HepG2 (cell line): ENCODE data around the gene ABI3BP. TPM values are rescaled to one million over a fixed set of nuclear protein-coding genes. Genes with fewer than 3 reads are reported as not detected.

Experiments used
- ATAC-seq: fragments of 200-7000 bp; cut with Tn5 transposase; 3 replicates; pipeline ENCODE4 v1.9.1; 2020; ENCODE audit warnings: mild to moderate bottlenecking, moderate library complexity
- BruUV-seq: library from RNA; stranded (reverse); fragments of 400-500 nt; replicated peaks from 2 replicates; lab custom pipeline; 2021; lab: Mats Ljungman, UMichigan
- CTCF ChIA-PET: fragments of 300-600 bp; formaldehyde crosslinking; extraction: SDS; loops from one replicate; lab custom pipeline; 2021; ENCODE audit warnings: low total read pairs, inconsistent platforms, low intra/inter-chr PET ratio; lab: Yijun Ruan, JAX
- POLR2A ChIA-PET: fragments of 350-600 bp; sonication (Branson Sonifier 250); formaldehyde crosslinking; loops from one replicate; lab custom pipeline; 2020; ENCODE audit warnings: antibody characterized with exemption, inconsistent platforms; lab: Yijun Ruan, JAX
- DNase-seq: peaks from one replicate; pipeline ENCODE4 v3.0.0-alpha.2; 2015; ENCODE audit warnings: low spot score
- FAIRE-seq: peaks from 3 replicates; lab custom pipeline; 2011; peaks lifted over from hg19 to GRCh38; lab: Jason Lieb, UNC
- H2AFZ ChIP-seq: one replicate; pipeline ENCODE4 v1.6.1; 2011; ENCODE audit warnings: low read length, inconsistent platforms
- H3K27ac ChIP-seq: fragments of 300-600 bp; 3 replicates; pipeline ENCODE4 v1.8.0; 2011; ENCODE audit warnings: mixed run types, mild to moderate bottlenecking, mixed read lengths, low read length, inconsistent platforms; ENCODE audit not compliant: insufficient read depth; ENCODE audit errors: extremely low read length
- H3K27me3 ChIP-seq, 2 experiments: fragments of 200-600 bp in 1 of 2; 2 replicates in 1 of 2; 3 replicates in 1 of 2; pipeline versions ENCODE4 v1.6.0 to v1.8.0; 2011; ENCODE audit warnings: low read length in 2 of 2, mild to moderate bottlenecking in 2 of 2, moderate library complexity in 2 of 2, inconsistent platforms in 1 of 2; ENCODE audit not compliant: insufficient read depth in 2 of 2, control insufficient read depth in 1 of 2
- H3K36me3 ChIP-seq, 2 experiments: fragments of 200-600 bp in 1 of 2; replicated peaks in 1 of 2; 2 replicates in 1 of 2; 3 replicates in 1 of 2; pipeline versions ENCODE4 v1.5.1 to v1.8.0; 2011; ENCODE audit warnings: low read length in 2 of 2, inconsistent platforms in 1 of 2; ENCODE audit not compliant: insufficient read depth in 2 of 2, control insufficient read depth in 1 of 2
- H3K4me1 ChIP-seq: 2 replicates; pipeline ENCODE4 v1.5.1; 2012; ENCODE audit warnings: low read length, inconsistent platforms; ENCODE audit not compliant: insufficient read depth
- H3K4me2 ChIP-seq: 2 replicates; pipeline ENCODE4 v1.6.0; 2011; ENCODE audit warnings: low read depth, low read length, inconsistent platforms
- H3K4me3 ChIP-seq, 3 experiments: fragments of 200-600 bp in 1 of 3; sonication (generic), shearing (Covaris generic) in 1 of 3; replicated peaks in 1 of 3; 2 replicates each; pipeline ENCODE4 v1.5.1; 2011 to 2016; ENCODE audit warnings: low read length in 3 of 3, inconsistent platforms in 2 of 3, low read depth in 2 of 3, mild to moderate bottlenecking in 2 of 3, control low read depth in 1 of 3, mixed read lengths in 1 of 3; ENCODE audit not compliant: insufficient read depth in 1 of 3
- H3K79me2 ChIP-seq: one replicate; pipeline ENCODE4 v1.6.1; 2011; ENCODE audit warnings: low read length, inconsistent platforms; ENCODE audit not compliant: insufficient read depth
- H3K9ac ChIP-seq: 2 replicates; pipeline ENCODE4 v1.6.0; 2011; ENCODE audit warnings: mild to moderate bottlenecking, low read depth, low read length, inconsistent platforms; ENCODE audit not compliant: insufficient read depth
- H3K9me3 ChIP-seq: 2 replicates; pipeline ENCODE4 v1.5.1; 2012; ENCODE audit warnings: mild to moderate bottlenecking, low read length
- H4K20me1 ChIP-seq: 2 replicates; pipeline ENCODE4 v1.6.0; 2011; ENCODE audit warnings: inconsistent platforms, mild to moderate bottlenecking, low read length, moderate library complexity; ENCODE audit not compliant: insufficient read depth
- CHD4 ChIP-seq: fragments of 200-600 bp; sonication (generic); IDR thresholded peaks from 2 replicates; pipeline ENCODE4 v1.7.0; 2017; ENCODE audit warnings: mild to moderate bottlenecking, low read length, borderline replicate concordance
- HDAC2 ChIP-seq: sonication (generic); formaldehyde crosslinking; IDR thresholded peaks from 2 replicates; pipeline ENCODE4 v1.4.0; 2020; ENCODE audit warnings: missing genetic modification reagents
- NFIC ChIP-seq: IDR thresholded peaks from 2 replicates; pipeline ENCODE4 v1.6.1; 2012; ENCODE audit warnings: mild to moderate bottlenecking, low read length, inconsistent platforms
- NR1H2 ChIP-seq: sonication (generic); formaldehyde crosslinking; IDR thresholded peaks from 2 replicates; pipeline ENCODE4 v1.8.1; 2022; ENCODE audit warnings: low read depth, missing genetic modification reagents, borderline replicate concordance
- NR2F6 ChIP-seq, 2 experiments: IDR thresholded peaks; 2 replicates each; pipeline ENCODE4 v1.6.1; 2016; ENCODE audit warnings: antibody characterized with exemption in 1 of 2, mild to moderate bottlenecking in 1 of 2
- PLRG1 ChIP-seq: fragments of 450-650 bp; conservative IDR thresholded peaks from 2 replicates; pipeline ENCODE4 v1.6.1; 2016
- RARG ChIP-seq: sonication (generic); formaldehyde crosslinking; IDR thresholded peaks from 2 replicates; pipeline ENCODE4 v1.4.0; 2020; ENCODE audit warnings: low read depth, mild to moderate bottlenecking, missing genetic modification reagents
- SATB2 ChIP-seq: sonication (generic); formaldehyde crosslinking; IDR thresholded peaks from 2 replicates; pipeline ENCODE4 v1.5.0; 2020; ENCODE audit warnings: missing genetic modification reagents
- ZBTB21 ChIP-seq: sonication (generic); formaldehyde crosslinking; IDR thresholded peaks from 2 replicates; pipeline ENCODE4 v1.4.0; 2020; ENCODE audit warnings: missing genetic modification reagents
- ZC3H4 ChIP-seq: sonication (generic); formaldehyde crosslinking; IDR thresholded peaks from 2 replicates; pipeline ENCODE4 v1.4.0; 2020; ENCODE audit warnings: missing genetic modification reagents, borderline replicate concordance
- ZFP90 ChIP-seq: sonication (generic); formaldehyde crosslinking; IDR thresholded peaks from 2 replicates; pipeline ENCODE4 v1.8.0; 2022; ENCODE audit warnings: missing genetic modification reagents, mild to moderate bottlenecking, inconsistent platforms, borderline replicate concordance
- ZNF251 ChIP-seq: sonication (generic); formaldehyde crosslinking; IDR thresholded peaks from 2 replicates; pipeline ENCODE4 v1.9.0; 2021; ENCODE audit warnings: mild to moderate bottlenecking, missing genetic modification reagents
- ZNF354B ChIP-seq: sonication (generic); formaldehyde crosslinking; IDR thresholded peaks from 2 replicates; pipeline ENCODE4 v1.8.0; 2022; ENCODE audit warnings: mild to moderate bottlenecking, missing genetic modification reagents
- ZNF414 ChIP-seq: sonication (generic); formaldehyde crosslinking; IDR thresholded peaks from 2 replicates; pipeline ENCODE4 v1.5.0; 2020; ENCODE audit warnings: missing genetic modification reagents
- ZNF629 ChIP-seq: sonication (generic); formaldehyde crosslinking; conservative IDR thresholded peaks from 2 replicates; pipeline ENCODE4 v1.5.0; 2020; ENCODE audit warnings: missing genetic modification reagents
- ZXDC ChIP-seq: sonication (generic); formaldehyde crosslinking; IDR thresholded peaks from 2 replicates; pipeline ENCODE4 v1.5.0; 2020; ENCODE audit warnings: mild to moderate bottlenecking, missing genetic modification reagents
- WGBS: methylation state at CpG from one replicate; pipeline ENCODE4 v1.1.6; 2017; ENCODE audit warnings: low lambda C conversion rate; 5-methylcytosine and 5-hydroxymethylcytosine counted together
- in situ Hi-C: cut with HindIII; loops from 2 replicates; pipeline ENCODE4 v1.10.0; 2017; ENCODE audit warnings: low pct_unique_long_range_greater_than_20kb; ENCODE audit not compliant: extremely low pct_ligation_motif_present
- intact Hi-C: fragments of 100-400 bp; cut with micrococcal nuclease; formaldehyde crosslinking; loops from one replicate; pipeline ENCODE4 v1.10.0; 2022; ENCODE audit not compliant: unreplicated experiment
- polyA plus RNA-seq, 8 experiments: library from polyadenylated mRNA; depleted of rRNA in 3 of 8; stranded (reverse) in 7 of 8; unstranded in 1 of 8; fragments of >200 nt; fragmentation: Illumina TruSeq in 4 of 8; extraction: Trizol in 4 of 8; gene quantifications; 2 replicates each; pipeline versions ENCODE4 v1.2.1 to v1.2.3, GENCODE V29; 2011 to 2016; ENCODE audit warnings: low read depth in 4 of 8, missing spikeins in 1 of 8, mixed read lengths in 1 of 8; ENCODE audit not compliant: insufficient read depth in 1 of 8
- total RNA-seq, 5 experiments: library from RNA; depleted of rRNA; stranded (reverse); fragments of >200 nt; fragmentation: Illumina TruSeq; extraction: Trizol; gene quantifications; 2 replicates each; pipeline ENCODE4 v1.2.3, GENCODE V29; 2016; ENCODE audit warnings: low read depth in 1 of 5

The ABI3BP gene
- total and polyA plus RNA-seq, 2 of the 13 experiments (the other 11 are each of a cell fraction or from before 2014, with no cell fraction given): not detected

- Histone ChIP-seq H3K4me1 (no peaks in the 10 kb centered on the region), H3K27me3 (no peaks in the 10 kb centered on the region), H3K9me3 (no peaks in the 10 kb centered on the region), H3K9ac (no peak overlapping the region), H2AFZ (no peak overlapping the region), H3K79me2 (no peaks in the 10 kb centered on the region), H3K36me3 (no peaks in the 10 kb centered on the region), H3K4me3 (no peak overlapping the region), H3K4me2 (no peak overlapping the region), H3K27ac (no peak overlapping the region), H4K20me1 (no peaks in the 10 kb centered on the region)
- no TSS peak for BruUV-seq
- CTCF ChIA-PET: no interaction called here
- no peak for DNase-seq
- POLR2A ChIA-PET: no interaction called here
- no peak for FAIRE-seq
- 34% methylated on average over 3 of the region's 3 CpGs for WGBS
- in situ Hi-C loops: no loop called here
- intact Hi-C loops: no loop called here
- ATAC-seq: no peak
- TF ChIP-seq ZNF414: no peak
- no peak for TF ChIP-seq ZXDC (CRISPR knock-in tag)
- no peak for TF ChIP-seq NR2F6 (IDR thresholded peaks at IDR 0.05)
- TF ChIP-seq NR2F6 (CRISPR knock-in tag; IDR thresholded peaks at IDR 0.05): no peak
- TF ChIP-seq NR1H2 (CRISPR knock-in tag): no peak
- TF ChIP-seq ZNF251 (CRISPR knock-in tag): no peak
- TF ChIP-seq ZNF629 (CRISPR knock-in tag): no peak
- TF ChIP-seq NFIC: no peak
- no peak for TF ChIP-seq ZBTB21
- TF ChIP-seq HDAC2 (CRISPR knock-in tag): no peak
- no peak for TF ChIP-seq ZFP90
- no peak for TF ChIP-seq RARG (CRISPR knock-in tag)
- TF ChIP-seq CHD4: no peak
- TF ChIP-seq SATB2 (CRISPR knock-in tag): no peak
- no peak for TF ChIP-seq PLRG1
- no peak for TF ChIP-seq ZC3H4 (CRISPR knock-in tag)
- TF ChIP-seq ZNF354B: no peak
These were observed 223.5 kb downstream of the ABI3BP start for GRCh38 chr3:100769693-100770092.
